ENCODE data around the gene PSMD9.
A peak's percentile ranks its signal among the peaks of the same experiment; 100 is the strongest.
"Not testable (repeated sequence)": the region's sequence is repeated elsewhere in the genome, so short reads cannot be mapped to it uniquely, and the experiment has no call there.

Gene PSMD9

GRCh38 chr12:121888478-121889273 is at the start of gene PSMD9:
Gene PSMD9, plus strand, starts transcription at chr12:121888790. Its CDS starts 67 bp downstream, at chr12:121888857.
- DNase-seq, result peak; percentile 99

GRCh38 chr12:121839106-121839992 is 49.2 kb upstream of the PSMD9 start:
- peak; percentile 100 for DNase-seq

- no peak for DNase-seq
Measured at GRCh38 chr12:121839993-121840761, 48.4 kb upstream of the PSMD9 start.

GRCh38 chr12:121843236-121843982 is 45.2 kb upstream of the PSMD9 start:
- no peak for DNase-seq

GRCh38 chr12:121845701-121846100 is 42.9 kb upstream of the PSMD9 start:
- DNase-seq, result no peak

GRCh38 chr12:121849211-121849610 is 39.4 kb upstream of the PSMD9 start:
- DNase-seq, result no peak

GRCh38 chr12:121849665-121850064 is 38.9 kb upstream of the PSMD9 start:
- DNase-seq, result no peak

GRCh38 chr12:121852392-121852791 is 36.2 kb upstream of the PSMD9 start:
- not testable (repeated sequence) for DNase-seq

- DNase-seq, result no peak
Measured at GRCh38 chr12:121857322-121858246, 31.0 kb upstream of the PSMD9 start.

GRCh38 chr12:121858318-121858661 is 30.3 kb upstream of the PSMD9 start:
- no peak for DNase-seq

- no peak for DNase-seq
Measured at GRCh38 chr12:121858662-121859572, 29.7 kb upstream of the PSMD9 start, which contains the start of gene HPD. Gene HPD, minus strand, starts transcription at chr12:121858859. Its CDS starts 36 bp downstream, at chr12:121858823.

GRCh38 chr12:121860257-121860656 is 28.3 kb upstream of the PSMD9 start:
- no peak for DNase-seq

- DNase-seq, result not testable (repeated sequence)
Measured at GRCh38 chr12:121860699-121861098, 27.9 kb upstream of the PSMD9 start.

- no peak for DNase-seq
Measured at GRCh38 chr12:121861636-121862254, 26.8 kb upstream of the PSMD9 start.

- no peak for DNase-seq
Measured at GRCh38 chr12:121866331-121866730, 22.3 kb upstream of the PSMD9 start.

GRCh38 chr12:121869229-121869628 is 19.4 kb upstream of the PSMD9 start:
- DNase-seq, result not testable (repeated sequence)

GRCh38 chr12:121871467-121871866 is 17.1 kb upstream of the PSMD9 start:
- DNase-seq, result no peak

GRCh38 chr12:121872546-121873215 is 15.9 kb upstream of the PSMD9 start:
- no peak for DNase-seq

GRCh38 chr12:121873216-121873569 is 15.4 kb upstream of the PSMD9 start:
- no peak for DNase-seq
